Neural cell (in vitro differentiated cells): ENCODE measurements around the gene CRB3.

Experiments used
- CTCF ChIP-seq: fragments of 450-650 bp; IDR thresholded peaks from 2 replicates; pipeline ENCODE4 v1.5.1; 2014; ENCODE audit warnings: antibody characterized with exemption, mild to moderate bottlenecking, moderate library complexity; ENCODE audit not compliant: poor library complexity, severe bottlenecking
- EZH2 ChIP-seq: fragments of 200-600, 300-800 bp; shearing (Covaris generic), sonication (generic); IDR thresholded peaks from 2 replicates; pipeline ENCODE4 v1.6.1; 2014; ENCODE audit warnings: antibody characterized with exemption, low read length, borderline replicate concordance, mild to moderate bottlenecking; ENCODE audit not compliant: insufficient read depth, poor library complexity, severe bottlenecking
- MXI1 ChIP-seq: fragments of 450-650 bp; conservative IDR thresholded peaks from 2 replicates; pipeline ENCODE4 v1.6.1; 2014; ENCODE audit warnings: antibody characterized with exemption, mild to moderate bottlenecking; ENCODE audit not compliant: poor library complexity, severe bottlenecking
- POLR2AphosphoS5 ChIP-seq: IDR thresholded peaks from 2 replicates; pipeline ENCODE4 v1.6.1; 2012
- RAD21 ChIP-seq: fragments of 450-650 bp; conservative IDR thresholded peaks from 2 replicates; pipeline ENCODE4 v1.6.1; 2014; ENCODE audit warnings: antibody characterized with exemption, mild to moderate bottlenecking, moderate library complexity
- REST ChIP-seq: IDR thresholded peaks from 2 replicates; pipeline ENCODE4 v1.6.1; 2012; ENCODE audit warnings: borderline replicate concordance
- SMC3 ChIP-seq: fragments of 450-650 bp; conservative IDR thresholded peaks from 2 replicates; pipeline ENCODE4 v1.6.1; 2014; ENCODE audit warnings: antibody characterized with exemption, mild to moderate bottlenecking, moderate library complexity; ENCODE audit not compliant: poor library complexity
- TAF1 ChIP-seq: IDR thresholded peaks from 2 replicates; pipeline ENCODE4 v1.6.1; 2012; ENCODE audit warnings: low read depth

- TF ChIP-seq TAF1, result no peak
- no peak for TF ChIP-seq CTCF
- no peak for TF ChIP-seq RAD21
- TF ChIP-seq MXI1, result no peak
- no peak for TF ChIP-seq POLR2AphosphoS5
- TF ChIP-seq REST, result no peak
- TF ChIP-seq SMC3, result no peak
- TF ChIP-seq EZH2, result no peak
Measured at GRCh38 chr19:6452223-6452614, 11.9 kb upstream of the CRB3 start.
